ENCODE data around the gene SYNRG.
"Not testable (repeated sequence)": the region's sequence is repeated elsewhere in the genome, so short reads cannot be mapped to it uniquely, and the experiment has no call there.

The SYNRG gene

DNA sequence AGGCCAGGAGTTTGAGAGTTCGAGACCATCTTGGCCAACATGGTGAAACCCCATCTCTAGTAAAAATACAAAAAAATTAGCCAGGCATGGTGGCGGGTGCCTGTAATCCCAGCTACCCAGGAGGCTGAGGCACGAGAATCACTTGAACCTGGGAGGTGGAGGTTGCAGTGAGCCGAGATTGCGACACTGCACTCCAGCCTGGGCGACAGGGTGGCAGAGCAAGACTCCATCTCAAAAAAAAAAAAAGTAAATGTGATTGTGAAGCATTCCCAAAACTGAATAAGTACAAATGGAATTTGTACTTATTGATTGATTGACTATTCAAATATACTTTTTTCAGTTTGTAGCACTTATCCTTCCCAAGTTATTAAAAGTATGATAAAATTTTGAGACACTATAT lies 7.2 kb upstream of the SYNRG start:
- not testable (repeated sequence) for H3K4me3 Mint-ChIP-seq; H3K9me3 Mint-ChIP-seq; ATAC-seq (replicated peaks; ENCODE audit: extremely low read depth, poor library complexity, severe bottlenecking); H3K4me1 Mint-ChIP-seq; DNase-seq (ENCODE audit: low spot score in 2 of 2); H3K27ac Mint-ChIP-seq (ENCODE audit: low read depth); H3K27me3 Mint-ChIP-seq
- H3K36me3 Mint-ChIP-seq (ENCODE audit: insufficient read depth), result peaks cover 44% of the 10 kb centered on the region

DNA sequence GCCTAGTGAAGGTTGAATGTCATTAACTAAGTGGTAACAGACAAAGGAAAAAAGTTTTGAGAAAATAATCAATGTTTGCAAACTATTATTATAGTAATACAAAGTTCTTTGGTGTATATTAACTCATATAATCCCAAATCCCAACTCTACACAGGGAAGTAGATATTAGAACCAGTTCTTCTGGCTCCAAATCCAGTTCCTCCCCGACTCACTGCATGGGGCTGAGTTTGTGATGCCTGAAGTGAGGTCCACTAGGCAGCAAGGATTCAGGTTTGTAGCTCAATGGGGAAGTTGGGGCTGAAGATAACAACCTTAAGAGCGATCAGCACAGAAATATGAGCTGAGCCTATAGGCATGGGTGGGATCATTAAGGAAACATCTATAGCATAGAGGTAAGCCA lies 5.6 kb upstream of the SYNRG start:
- DNase-seq (ENCODE audit: low spot score in 2 of 2) (no peak), ATAC-seq (replicated peaks; ENCODE audit: extremely low read depth, poor library complexity, severe bottlenecking) (no peak)
- Mint-ChIP-seq H3K4me1 (no peaks in the 10 kb centered on the region), H3K27me3 (no peaks in the 10 kb centered on the region), H3K4me3 (no peak overlapping the region), H3K36me3 (ENCODE audit: insufficient read depth) (peaks cover 37% of the 10 kb centered on the region), H3K9me3 (no peaks in the 10 kb centered on the region), H3K27ac (ENCODE audit: low read depth) (no peak overlapping the region)

DNA sequence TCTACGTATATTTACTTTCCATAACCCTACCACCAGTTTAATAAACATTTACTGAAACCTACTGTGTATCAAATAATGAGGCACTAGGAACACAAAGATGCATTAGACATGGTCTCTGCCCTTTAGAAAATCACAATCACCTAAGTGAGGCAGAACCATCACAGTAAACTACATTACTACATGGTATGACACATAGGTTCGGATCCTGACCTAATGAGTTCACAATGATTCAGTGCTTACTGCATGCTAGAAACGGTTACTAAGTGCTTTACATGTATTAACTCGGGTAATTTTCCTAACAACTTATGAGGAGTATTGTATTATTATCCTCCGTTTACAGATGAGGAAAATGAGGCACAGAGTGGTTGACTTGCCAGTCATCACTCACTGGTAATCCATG lies 5.2 kb upstream of the SYNRG start:
- no peak overlapping the region for H3K4me3 Mint-ChIP-seq
- H3K27ac Mint-ChIP-seq (ENCODE audit: low read depth), result no peak overlapping the region
- no peaks in the 10 kb centered on the region for H3K4me1 Mint-ChIP-seq
- no peaks in the 10 kb centered on the region for H3K9me3 Mint-ChIP-seq
- DNase-seq (ENCODE audit: low spot score in 2 of 2) (no peak), ATAC-seq (replicated peaks; ENCODE audit: extremely low read depth, poor library complexity, severe bottlenecking) (no peak)
- H3K27me3 Mint-ChIP-seq, result no peaks in the 10 kb centered on the region
- H3K36me3 Mint-ChIP-seq (ENCODE audit: insufficient read depth), result peaks cover 33% of the 10 kb centered on the region

DNA sequence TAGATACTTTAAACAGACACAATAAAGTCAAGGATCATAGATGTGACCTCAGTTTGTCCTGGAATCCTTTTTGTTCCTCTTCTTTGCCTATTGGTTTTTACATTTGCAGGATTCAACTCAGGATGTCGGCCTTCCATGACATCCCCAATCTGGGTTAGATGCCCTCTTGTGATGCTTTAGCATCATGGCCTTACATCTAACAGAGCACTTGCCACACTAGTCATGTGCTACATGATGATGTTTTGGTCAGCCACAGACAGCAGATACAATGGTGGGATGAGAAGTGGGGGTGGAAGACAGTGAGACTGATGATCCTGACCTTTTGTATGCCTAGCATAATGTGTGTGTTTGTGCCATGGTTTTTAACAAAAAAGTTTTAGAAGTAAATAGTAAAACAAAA lies 1.8 kb upstream of the SYNRG start:
- H3K4me3 Mint-ChIP-seq, result no peak overlapping the region
- no peak for DNase-seq (ENCODE audit: low spot score in 2 of 2)
- peaks cover 17% of the 10 kb centered on the region for H3K36me3 Mint-ChIP-seq (ENCODE audit: insufficient read depth)
- no peak overlapping the region for H3K27ac Mint-ChIP-seq (ENCODE audit: low read depth)
- H3K4me1 Mint-ChIP-seq, result peaks cover 11% of the 10 kb centered on the region
- no peak for ATAC-seq (replicated peaks; ENCODE audit: extremely low read depth, poor library complexity, severe bottlenecking)
- no peaks in the 10 kb centered on the region for H3K9me3 Mint-ChIP-seq
- H3K27me3 Mint-ChIP-seq, result no peaks in the 10 kb centered on the region

DNA sequence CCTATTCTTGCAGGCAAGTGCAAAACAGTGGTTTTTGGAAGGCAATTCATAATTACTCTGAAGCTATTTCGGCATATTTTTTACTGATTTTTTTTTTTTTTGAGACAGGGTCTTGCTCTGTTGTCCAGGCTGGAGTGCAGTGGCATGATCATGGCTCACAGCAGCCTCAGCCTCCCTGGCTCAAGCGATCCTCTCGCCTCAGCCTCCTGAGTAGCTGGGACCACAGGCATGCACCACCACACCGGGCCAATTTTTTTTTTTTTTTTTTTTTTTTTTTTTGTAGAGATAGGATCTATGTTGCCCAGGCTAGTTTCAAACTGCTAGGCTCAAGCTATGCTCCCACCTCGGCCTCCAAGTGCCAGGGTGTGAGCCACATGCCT lies 813 bp upstream of the SYNRG start:
- not testable (repeated sequence) for ATAC-seq (replicated peaks; ENCODE audit: extremely low read depth, poor library complexity, severe bottlenecking); H3K27me3 Mint-ChIP-seq; H3K9me3 Mint-ChIP-seq; DNase-seq (ENCODE audit: low spot score in 2 of 2)
- Mint-ChIP-seq H3K4me3 (peak overlapping the region; percentile 76), H3K4me1 (peaks cover 20% of the 10 kb centered on the region), H3K27ac (ENCODE audit: low read depth) (peak overlapping the region; percentile 84), H3K36me3 (ENCODE audit: insufficient read depth) (peaks cover 16% of the 10 kb centered on the region)

DNA sequence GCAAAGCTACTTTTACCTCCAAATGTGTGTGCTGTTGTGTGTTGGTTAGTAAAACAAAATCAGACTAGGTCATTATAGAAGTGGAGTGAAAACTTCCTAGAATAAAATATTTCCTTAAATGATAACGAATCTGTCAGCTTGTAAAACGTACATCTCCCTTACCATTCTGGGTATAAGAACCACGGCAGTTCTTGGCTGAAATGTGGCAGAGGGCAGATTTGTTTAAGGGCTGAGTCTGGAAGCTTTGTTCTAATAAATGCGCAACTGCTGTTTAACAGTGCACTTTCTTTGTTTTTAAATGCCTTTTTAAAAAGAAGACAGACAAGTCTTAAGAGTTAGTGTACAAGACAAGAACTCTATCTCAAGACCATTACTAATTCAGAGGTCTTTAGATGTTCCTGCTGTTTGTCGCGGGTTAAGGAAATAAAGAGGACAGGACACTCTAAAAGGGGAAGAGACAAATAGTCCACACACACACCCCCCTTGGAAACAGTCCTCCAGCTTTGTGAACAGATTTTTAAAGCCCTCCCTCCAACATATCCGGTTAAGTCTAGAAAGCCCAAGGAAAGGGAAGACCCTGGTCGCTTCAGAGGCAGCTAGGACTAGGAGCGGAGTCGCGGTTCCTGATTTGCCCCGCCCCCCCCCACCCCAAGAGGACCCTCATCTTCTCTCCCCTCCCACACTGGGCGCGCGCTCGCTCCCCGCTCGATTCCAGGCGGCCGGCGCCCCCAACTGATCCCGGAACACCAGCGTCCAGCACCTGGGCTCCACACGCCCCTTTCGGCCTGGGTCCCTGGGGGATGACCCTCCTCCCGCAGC lies 658 bp downstream of the SYNRG start:
- no peaks in the 10 kb centered on the region for H3K27me3 Mint-ChIP-seq
- H3K4me1 Mint-ChIP-seq, result peaks cover 31% of the 10 kb centered on the region
- peak overlapping the region; percentile 76 for H3K4me3 Mint-ChIP-seq
- peak; percentile 3 for ATAC-seq (replicated peaks; ENCODE audit: extremely low read depth, poor library complexity, severe bottlenecking)
- DNase-seq (ENCODE audit: low spot score in 2 of 2), result no peak
- H3K36me3 Mint-ChIP-seq (ENCODE audit: insufficient read depth), result peaks cover 14% of the 10 kb centered on the region
- no peaks in the 10 kb centered on the region for H3K9me3 Mint-ChIP-seq
- H3K27ac Mint-ChIP-seq (ENCODE audit: low read depth), result peak overlapping the region; percentile 84

DNA sequence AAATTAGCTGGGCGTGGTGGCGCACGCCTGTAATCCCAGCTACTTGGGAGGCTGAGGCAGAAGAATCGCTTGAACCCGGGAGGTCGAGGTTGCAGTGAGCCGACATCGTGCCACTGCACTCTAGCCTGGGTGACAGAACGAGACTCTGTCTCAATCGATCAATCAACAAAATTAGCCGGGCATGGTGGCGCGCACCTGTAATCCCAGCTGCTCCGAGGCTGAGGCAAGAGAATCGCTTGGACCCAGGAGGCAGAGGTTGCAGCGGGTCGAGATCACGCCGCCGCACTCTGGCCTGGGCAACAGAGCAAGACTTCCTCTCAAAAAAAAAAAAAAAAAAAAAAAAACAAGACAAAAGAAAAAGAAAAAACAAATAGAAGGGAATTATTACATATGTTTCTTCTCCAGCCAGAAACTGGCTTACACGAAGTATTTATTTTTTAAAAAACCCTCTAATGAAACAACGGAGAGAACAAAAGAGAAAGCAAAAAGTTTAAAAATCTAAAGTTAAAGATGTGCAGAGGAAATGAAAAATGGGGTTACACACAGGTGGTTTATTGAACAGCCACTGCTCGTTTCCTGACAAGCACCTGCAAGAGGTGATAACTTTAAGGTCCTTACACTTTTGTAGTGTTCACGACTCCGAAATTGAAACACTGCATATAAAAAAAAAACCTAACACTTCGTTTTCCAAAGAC lies 1.4 kb downstream of the SYNRG start:
- Mint-ChIP-seq H3K27ac (ENCODE audit: low read depth) (peak overlapping the region; percentile 84), H3K36me3 (ENCODE audit: insufficient read depth) (peaks cover 11% of the 10 kb centered on the region), H3K9me3 (no peaks in the 10 kb centered on the region), H3K27me3 (no peaks in the 10 kb centered on the region), H3K4me1 (peaks cover 34% of the 10 kb centered on the region), H3K4me3 (peak overlapping the region; percentile 76)
- ATAC-seq (replicated peaks; ENCODE audit: extremely low read depth, poor library complexity, severe bottlenecking) (peak; percentile 31), DNase-seq (ENCODE audit: low spot score in 2 of 2) (no peak)

DNA sequence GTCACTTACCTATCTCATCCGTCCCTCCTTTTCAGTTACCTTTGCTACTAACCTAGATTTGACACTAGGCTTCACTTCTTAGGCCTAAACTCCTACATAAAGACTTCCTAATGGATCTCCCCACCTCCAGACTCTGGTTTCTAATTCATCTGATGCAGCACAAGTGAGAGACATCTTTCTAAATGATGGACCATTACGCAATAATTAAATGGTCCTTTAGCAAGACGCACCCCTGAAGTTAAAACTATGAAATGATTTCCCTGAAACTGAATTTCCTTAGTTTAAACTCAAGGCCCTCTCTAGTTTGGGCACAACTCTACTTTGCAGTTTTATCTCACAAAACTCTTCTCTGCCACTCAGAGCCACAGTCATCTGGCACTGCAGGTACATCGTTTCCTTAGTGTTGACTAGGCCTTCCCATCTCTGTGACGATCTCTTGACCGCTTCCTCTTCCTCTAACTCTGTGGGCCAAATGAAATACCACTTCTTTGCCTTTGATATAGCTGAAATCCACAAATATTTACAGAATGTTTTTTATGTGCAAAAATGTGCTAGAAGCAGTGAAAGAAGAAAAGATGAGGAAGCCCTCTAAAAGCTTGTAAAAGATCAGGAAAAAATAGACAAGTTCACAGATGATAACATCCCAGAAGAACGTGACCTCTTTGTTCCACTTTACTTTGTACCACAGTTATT lies 3.3 kb downstream of the SYNRG start:
- Mint-ChIP-seq H3K4me1 (peaks cover 42% of the 10 kb centered on the region), H3K9me3 (no peaks in the 10 kb centered on the region), H3K27me3 (no peaks in the 10 kb centered on the region), H3K4me3 (peak overlapping the region; percentile 76), H3K36me3 (ENCODE audit: insufficient read depth) (peaks cover 11% of the 10 kb centered on the region), H3K27ac (ENCODE audit: low read depth) (peak overlapping the region; percentile 84)
- DNase-seq (ENCODE audit: low spot score in 2 of 2), result peak in 1 of 2 donors; percentile 30
- peak; percentile 30 for ATAC-seq (replicated peaks; ENCODE audit: extremely low read depth, poor library complexity, severe bottlenecking)

DNA sequence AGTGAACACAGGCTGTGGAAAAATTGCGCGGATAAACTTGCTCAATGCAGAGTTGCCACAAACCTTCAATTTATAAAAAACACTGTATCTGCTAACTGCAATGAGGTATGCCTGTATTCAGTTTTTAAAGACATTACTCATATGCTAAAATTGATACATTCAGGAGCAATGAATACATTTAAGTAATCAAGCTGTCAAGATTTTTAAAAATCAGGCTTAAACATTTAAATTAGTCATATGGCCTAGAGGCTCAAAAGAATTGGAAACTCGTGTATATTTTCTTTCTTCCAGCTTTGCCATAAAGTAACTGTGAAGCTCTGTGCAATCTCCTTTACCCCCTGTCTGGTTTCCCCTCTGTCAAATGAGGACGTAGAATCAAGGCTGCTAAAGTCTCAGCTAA lies 4.1 kb downstream of the SYNRG start:
- H3K4me3 Mint-ChIP-seq, result peak overlapping the region; percentile 76
- peaks cover 15% of the 10 kb centered on the region for H3K36me3 Mint-ChIP-seq (ENCODE audit: insufficient read depth)
- H3K27ac Mint-ChIP-seq (ENCODE audit: low read depth), result peak overlapping the region; percentile 84
- no peak for ATAC-seq (replicated peaks; ENCODE audit: extremely low read depth, poor library complexity, severe bottlenecking)
- peaks cover 48% of the 10 kb centered on the region for H3K4me1 Mint-ChIP-seq
- no peaks in the 10 kb centered on the region for H3K9me3 Mint-ChIP-seq
- no peaks in the 10 kb centered on the region for H3K27me3 Mint-ChIP-seq
- no peak for DNase-seq (ENCODE audit: low spot score in 2 of 2)

DNA sequence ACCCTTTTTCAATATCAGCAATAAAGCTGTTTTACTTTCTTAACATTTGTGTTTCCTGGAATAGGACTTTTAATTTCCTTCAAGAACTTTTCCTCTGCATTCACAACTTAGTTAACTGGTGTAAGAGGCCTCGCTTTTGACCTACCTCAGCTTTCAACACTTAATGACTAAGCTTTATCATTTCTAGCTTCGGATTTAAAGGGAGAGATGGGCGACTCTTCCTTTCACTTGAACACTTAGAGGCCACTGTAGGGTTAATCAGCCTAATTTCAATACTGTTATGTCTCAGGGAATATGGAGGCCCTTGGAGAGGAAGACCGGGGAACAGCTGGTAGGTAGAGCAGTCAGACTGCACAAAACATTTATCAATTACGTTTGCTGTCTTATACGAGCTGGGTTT lies 4.7 kb downstream of the SYNRG start:
- Mint-ChIP-seq H3K9me3 (no peaks in the 10 kb centered on the region), H3K27me3 (no peaks in the 10 kb centered on the region), H3K4me1 (peaks cover 51% of the 10 kb centered on the region), H3K4me3 (peak overlapping the region; percentile 76), H3K36me3 (ENCODE audit: insufficient read depth) (peaks cover 17% of the 10 kb centered on the region), H3K27ac (ENCODE audit: low read depth) (peak overlapping the region; percentile 84)
- ATAC-seq (replicated peaks; ENCODE audit: extremely low read depth, poor library complexity, severe bottlenecking) (no peak), DNase-seq (ENCODE audit: low spot score in 2 of 2) (no peak)

DNA sequence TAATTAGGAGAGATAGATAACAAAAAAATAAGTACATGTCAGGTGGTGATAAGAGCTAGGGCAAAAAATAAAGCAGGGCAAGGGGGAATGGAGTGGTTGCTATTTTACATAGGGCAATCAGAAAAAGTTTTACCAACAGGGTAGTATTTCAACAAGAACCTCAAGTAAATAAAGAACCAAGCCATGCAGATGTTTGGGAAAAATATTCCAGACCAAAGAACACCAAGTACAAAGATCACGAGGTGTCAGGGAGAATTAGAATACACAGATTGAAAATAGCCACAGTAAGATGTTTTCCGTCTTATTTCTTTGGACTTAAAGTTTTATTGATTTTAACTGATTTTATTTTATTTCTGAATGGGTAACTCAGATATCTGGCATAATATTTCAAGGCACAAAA lies 11.1 kb downstream of the SYNRG start:
- Mint-ChIP-seq H3K4me1 (peaks cover 58% of the 10 kb centered on the region), H3K27ac (ENCODE audit: low read depth) (peak overlapping the region; percentile 39), H3K36me3 (ENCODE audit: insufficient read depth) (peaks cover 58% of the 10 kb centered on the region), H3K9me3 (no peaks in the 10 kb centered on the region), H3K27me3 (no peaks in the 10 kb centered on the region), H3K4me3 (no peak overlapping the region)
- DNase-seq (ENCODE audit: low spot score in 2 of 2) (no peak), ATAC-seq (replicated peaks; ENCODE audit: extremely low read depth, poor library complexity, severe bottlenecking) (no peak)

DNA sequence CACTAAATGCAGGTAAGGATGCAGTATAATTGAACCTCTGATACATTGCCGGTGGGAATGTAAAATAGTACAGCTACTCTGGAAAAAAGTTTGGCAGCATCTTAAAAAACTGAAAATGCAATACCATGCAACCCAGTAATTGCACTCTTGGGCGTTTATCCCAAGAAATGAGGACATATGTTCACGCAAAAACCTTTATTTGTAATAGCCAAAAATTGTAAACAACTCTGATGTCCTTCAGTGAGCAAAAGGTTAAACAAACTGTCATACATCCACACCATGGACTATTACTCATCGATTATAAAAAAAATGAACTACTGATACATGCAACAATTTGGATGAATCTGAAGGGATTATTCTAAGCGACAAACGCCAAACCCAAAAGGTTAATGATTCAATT lies 16.9 kb downstream of the SYNRG start:
- H3K4me1 Mint-ChIP-seq, result peaks cover 55% of the 10 kb centered on the region
- peaks cover 75% of the 10 kb centered on the region for H3K36me3 Mint-ChIP-seq (ENCODE audit: insufficient read depth)
- DNase-seq (ENCODE audit: low spot score in 2 of 2) (no peak), ATAC-seq (replicated peaks; ENCODE audit: extremely low read depth, poor library complexity, severe bottlenecking) (no peak)
- no peak overlapping the region for H3K4me3 Mint-ChIP-seq
- no peaks in the 10 kb centered on the region for H3K27me3 Mint-ChIP-seq
- H3K27ac Mint-ChIP-seq (ENCODE audit: low read depth), result no peak overlapping the region
- no peaks in the 10 kb centered on the region for H3K9me3 Mint-ChIP-seq
